ENCODE data around the gene HNRNPA0.

Gene HNRNPA0

DNA sequence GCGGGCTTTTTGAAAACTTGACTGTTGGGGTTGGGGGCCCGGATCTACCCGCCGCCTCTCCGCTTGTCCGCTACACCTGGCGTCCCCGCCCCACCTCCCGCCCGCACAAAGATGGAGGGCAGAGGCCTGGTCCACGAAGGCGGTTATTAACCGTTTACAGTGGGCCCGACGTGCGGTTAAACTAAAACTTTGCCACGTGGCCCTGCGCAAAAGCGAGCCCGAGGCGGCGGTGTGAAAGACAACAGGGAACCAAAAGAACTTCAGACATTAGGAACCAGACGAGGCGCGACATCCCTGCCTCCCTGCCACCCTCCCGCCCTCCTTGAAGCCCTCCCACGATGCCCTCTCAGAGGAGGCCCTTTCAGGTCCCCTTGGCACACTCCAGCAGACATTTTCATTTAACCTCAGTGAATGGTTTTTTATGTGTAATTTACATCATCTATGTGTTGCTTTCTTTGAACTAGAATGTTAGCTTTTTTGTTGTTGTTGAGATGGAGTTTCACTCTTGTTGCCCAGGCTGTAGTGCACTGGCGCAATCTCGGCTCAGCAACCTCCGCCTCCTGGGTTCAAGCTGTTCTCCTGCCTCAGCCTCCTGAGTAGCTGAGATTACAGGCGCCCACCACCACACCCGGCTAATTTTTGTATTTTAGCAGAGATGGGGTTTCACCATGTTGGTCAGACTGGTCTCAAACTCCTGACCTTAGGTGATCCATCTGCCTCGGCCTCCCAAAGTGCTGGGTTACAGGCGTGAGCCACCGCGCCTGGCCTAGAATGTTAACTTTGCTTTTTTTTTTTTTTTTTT lies 999 bp upstream of the HNRNPA0 start:
- no peak for DNase-seq (ENCODE audit: low read depth)

DNA sequence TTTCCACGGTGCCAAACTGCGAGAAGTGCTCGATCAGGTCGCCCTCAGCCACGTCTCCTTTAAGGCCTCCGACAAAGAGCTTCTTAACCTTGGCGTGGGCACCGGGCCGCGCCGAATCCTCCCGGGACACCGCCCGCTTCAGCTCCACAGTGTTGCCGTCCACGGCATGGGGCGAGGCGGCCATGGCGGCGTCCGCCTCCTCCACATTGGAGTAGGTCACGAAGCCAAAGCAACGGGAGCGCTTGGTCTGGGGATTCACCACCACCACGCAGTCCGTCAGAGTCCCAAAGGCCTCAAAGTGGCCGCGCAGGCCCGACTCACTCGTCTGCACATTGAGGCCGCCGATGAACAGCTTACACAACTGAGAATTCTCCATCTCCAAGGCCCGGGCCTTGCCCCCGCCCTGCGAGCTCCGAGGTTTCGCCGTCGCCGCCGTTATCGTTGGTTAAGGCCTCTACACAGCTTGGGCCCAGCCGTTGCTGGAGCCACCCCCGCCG lies 424 bp downstream of the HNRNPA0 start:
- DNase-seq (ENCODE audit: low read depth) = no peak

- DNase-seq (ENCODE audit: low read depth) = no peak
Measured at GRCh38 chr5:137752905-137753690, 1.1 kb downstream of the HNRNPA0 start.

DNA sequence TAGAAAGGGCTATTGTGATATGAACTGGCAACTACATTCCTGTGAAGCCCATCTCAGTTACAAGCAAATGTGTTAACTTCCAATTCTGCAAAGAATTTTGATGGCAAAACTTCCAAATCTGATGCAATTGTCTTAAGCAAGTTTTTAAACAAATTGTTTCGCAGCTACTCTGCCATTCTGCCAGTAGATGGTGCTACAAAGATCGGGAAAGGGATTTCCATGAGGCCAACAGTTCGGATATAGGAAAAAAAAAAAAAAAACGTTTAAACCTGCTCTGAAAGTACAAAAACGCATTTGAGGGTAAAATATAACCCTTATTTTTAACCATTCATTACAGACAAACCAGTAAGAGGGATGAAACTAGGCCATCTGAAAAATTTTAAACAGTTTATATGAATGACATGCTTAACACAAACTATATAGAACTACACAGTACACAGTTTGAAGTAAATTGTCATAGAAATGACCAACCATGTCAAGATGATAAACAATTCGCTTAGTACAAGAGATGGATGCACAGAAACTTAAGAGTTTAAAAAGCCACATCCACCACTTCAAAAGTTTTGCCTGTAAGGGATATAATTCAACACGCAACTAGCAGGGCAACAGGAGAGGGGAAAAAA lies 2.2 kb downstream of the HNRNPA0 start:
- peak; percentile 83 for DNase-seq (ENCODE audit: low read depth)

- DNase-seq (ENCODE audit: low read depth) = no peak
Measured at GRCh38 chr5:137750436-137750835, 3.7 kb downstream of the HNRNPA0 start.

DNA sequence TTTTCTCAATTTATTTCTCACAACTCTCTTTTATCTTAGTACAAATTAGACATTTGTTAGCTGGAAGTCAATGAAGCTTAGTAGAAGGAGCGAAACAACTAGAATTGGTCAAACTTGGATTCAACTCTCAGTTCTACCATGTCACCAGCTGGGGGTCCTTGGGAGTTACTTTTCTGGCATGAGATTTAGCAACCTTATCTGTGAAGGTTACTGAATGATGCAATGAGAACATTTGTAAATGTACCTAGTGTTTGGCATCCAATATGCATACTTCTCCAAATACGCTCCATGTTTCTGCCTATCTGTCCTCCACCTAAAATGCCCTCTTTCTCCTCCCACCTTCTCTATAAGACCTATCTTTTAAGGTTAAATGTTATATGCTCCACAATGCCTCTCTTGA lies 6.3 kb downstream of the HNRNPA0 start:
- DNase-seq (ENCODE audit: low read depth) = no peak

DNA sequence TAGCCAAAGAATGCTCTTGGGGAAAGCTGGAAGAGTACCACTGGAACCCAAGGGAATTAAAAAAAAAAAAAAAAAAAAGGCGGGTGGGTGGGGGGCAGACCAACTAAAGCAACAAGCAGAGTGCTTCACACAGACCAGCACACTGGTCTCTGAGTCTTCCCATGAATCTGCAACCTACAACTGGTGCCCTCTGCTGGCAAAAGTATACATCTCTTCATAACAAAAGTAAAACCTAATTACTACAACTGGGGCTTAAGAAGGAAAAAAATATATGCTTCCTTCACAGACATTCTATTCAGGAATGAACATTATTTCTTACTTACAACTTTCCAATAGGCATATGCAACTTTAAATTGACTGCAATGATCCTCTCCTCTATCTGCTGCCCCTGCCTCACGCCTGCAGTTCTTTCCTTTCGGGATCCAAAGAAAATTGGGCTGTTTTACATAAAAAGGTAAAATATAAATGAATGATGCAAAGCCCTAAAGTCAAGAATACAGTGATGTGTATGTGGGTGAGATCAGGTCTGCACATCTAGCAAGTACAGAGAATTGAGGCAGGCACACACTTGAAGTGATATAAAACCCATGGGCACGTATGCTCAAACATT lies 11.0 kb downstream of the HNRNPA0 start:
- peak; percentile 70 for DNase-seq (ENCODE audit: low read depth)

- DNase-seq (ENCODE audit: low read depth) = no peak
Measured at GRCh38 chr5:137741718-137742117, 12.4 kb downstream of the HNRNPA0 start.

GRCh38 chr5:137739737-137740136 lies 14.4 kb downstream of the HNRNPA0 start:
- DNase-seq (ENCODE audit: low read depth) = no peak

GRCh38 chr5:137738947-137739346 lies 15.2 kb downstream of the HNRNPA0 start:
- no peak for DNase-seq (ENCODE audit: low read depth)

DNA sequence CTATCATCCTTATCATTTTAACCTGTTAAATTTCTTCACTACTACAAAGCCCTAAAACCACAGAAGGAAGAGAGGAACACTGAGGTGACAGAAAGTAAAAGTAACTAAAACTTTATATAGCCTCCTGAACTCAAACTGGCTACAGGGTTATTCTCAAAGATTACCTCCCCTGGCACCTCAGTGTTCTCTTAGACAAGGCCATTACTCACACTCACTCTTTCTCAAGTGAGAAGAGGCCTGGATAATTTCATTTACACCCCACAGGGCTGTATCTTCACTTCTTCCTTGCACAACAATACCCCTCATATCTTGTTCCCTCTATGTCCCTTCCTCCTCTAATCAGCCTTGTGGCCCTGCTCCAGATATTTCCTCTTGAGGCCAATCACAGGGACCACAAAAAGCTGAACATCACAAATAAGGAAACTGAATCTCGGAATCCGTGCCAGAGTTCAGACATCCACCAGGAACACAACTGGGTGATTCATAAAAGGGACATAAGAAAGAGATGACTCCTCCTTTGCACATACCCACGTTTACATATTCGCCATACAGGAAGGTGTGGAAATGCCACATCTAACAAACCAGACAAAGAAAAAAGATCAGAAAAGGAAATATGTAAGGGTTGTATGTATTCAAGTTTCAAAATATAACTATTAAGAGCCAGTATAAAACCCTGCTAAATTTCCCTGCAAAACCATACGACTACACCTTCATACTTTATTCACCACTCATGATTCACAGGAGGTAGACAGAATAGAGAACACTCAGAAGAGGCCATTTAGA lies 16.6 kb downstream of the HNRNPA0 start:
- no peak for DNase-seq (ENCODE audit: low read depth)

GRCh38 chr5:137736496-137736895 lies 17.7 kb downstream of the HNRNPA0 start:
- no peak for DNase-seq (ENCODE audit: low read depth)

- no peak for DNase-seq (ENCODE audit: low read depth)
Measured at GRCh38 chr5:137735555-137736284, 18.4 kb downstream of the HNRNPA0 start, which contains the start of gene KLHL3. KLHL3 (minus strand) TSS chr5:137736089; CDS start chr5:137735646, 443 bp downstream.

DNA sequence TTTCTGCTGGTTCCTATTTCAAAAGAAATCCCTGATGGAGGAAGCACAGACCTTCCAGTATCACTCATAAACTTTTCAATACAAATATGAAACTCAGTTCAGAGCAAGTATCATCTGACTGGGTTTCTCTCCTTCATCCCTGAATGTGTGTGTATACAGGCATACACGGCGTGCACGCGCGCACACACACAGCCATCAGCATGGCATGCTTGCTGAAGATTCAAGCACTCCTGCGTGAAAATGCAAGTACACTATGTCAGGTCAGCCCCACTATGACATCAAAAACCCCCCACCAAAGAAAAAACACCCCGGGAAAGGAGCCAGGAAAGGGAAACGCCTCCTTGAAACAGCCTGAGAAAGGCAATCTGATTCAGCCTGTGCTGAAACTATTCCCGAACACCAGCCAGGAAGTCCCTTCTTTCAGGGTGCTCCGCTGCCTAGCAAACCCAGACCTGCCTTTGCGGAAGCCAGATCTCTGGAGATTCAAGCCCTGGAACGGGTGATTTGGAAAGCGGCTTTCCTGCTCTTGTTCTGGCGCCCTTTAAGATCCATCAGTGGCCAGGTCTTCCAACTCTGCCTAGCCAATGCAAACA lies 19.1 kb downstream of the HNRNPA0 start:
- no peak for DNase-seq (ENCODE audit: low read depth)

DNA sequence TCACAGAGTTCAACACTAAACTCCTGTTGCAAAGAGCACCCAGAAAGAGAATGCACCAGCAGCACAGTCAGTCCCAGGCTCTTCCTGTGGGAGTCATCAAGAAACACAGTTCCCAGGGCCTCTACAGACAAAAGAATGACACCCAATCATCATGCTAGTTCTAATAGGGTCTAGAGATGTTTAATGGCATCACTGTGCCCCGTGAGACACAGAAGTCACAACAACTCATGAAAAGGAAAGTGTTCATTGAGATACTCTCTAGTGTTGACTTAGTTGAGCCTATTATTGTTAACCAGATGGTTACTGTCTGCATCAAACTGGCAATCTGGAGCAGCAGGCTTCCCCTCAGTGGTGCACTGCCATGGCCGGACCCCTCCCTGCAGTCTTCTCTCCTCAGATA lies 19.8 kb downstream of the HNRNPA0 start:
- DNase-seq (ENCODE audit: low read depth) = no peak

DNA sequence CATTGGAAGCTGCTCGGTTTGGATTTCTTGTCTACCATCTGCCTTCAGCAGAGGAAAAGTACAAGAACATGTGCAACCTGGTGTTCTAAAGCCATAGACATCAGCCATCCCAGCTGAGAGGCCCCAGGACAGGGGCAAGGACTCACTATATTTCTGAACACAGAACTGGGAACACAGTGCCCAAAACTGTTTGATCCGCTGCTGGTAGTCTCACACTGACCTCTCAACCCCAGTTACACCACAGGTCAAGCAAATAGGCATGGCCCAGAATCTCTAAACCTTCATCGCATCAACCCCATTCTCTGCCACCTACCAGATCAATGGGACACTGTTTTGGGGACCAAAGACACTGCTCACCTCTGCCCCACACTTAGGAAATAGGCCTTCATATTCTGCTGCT lies 20.2 kb downstream of the HNRNPA0 start:
- DNase-seq (ENCODE audit: low read depth) = no peak

- DNase-seq (ENCODE audit: low read depth) = no peak
Measured at GRCh38 chr5:137733006-137733405, 21.2 kb downstream of the HNRNPA0 start.

GRCh38 chr5:137731176-137731575 lies 23.0 kb downstream of the HNRNPA0 start:
- DNase-seq (ENCODE audit: low read depth) = no peak

DNA sequence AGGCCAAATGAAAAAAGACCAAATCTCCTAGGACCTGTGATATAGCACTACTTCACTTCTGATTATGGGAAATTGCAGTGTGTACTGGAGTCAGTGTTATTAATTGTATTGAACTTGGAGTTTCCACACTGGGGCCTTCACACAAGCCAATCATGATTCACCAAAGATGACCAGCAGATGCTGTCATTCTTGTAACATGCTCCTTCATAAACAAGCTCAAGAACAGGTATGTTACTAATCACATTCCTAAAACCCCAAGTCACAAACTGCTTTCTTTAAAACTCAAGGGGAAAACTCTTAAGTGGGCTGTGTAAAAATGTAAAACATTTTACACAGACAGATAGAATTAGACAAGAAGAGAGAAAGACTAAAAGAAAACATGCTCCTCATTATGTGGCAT lies 23.8 kb downstream of the HNRNPA0 start:
- no peak for DNase-seq (ENCODE audit: low read depth)

DNA sequence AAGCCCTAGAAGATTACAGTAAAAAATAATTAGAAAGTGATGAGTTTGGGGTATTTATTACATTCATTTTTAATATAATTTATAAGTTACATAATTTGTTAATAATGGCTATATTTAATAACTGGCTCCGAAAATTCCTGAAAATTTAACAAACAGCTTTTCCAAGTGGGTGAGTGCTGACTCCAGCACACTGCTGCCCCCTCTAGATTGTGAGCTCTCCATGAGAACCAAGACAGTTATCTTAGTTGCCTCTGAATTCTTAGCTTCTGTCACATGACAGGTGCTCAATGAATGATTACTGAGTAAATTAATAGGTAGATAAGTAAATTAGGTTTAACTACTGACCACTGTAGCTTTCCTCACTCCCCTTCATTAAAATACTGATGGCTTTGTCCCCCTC lies 26.1 kb downstream of the HNRNPA0 start:
- DNase-seq (ENCODE audit: low read depth) = no peak
